Liver (tissue), 9 donors: ENCODE measurements around the gene KCNJ1. TPM values are rescaled to one million over a fixed set of nuclear protein-coding genes. Genes with fewer than 3 reads are reported as not detected.

Source experiments
- DNase-seq: peaks from one replicate; pipeline ENCODE4 v3.0.0-alpha.2; 2017; ENCODE audit warnings: low spot score
- H3K27ac ChIP-seq, 2 donors: one replicate each; pipeline ENCODE4 v1.7.0; 2013; ENCODE audit warnings: inconsistent platforms in 2 of 2, low read length in 2 of 2, control low read depth in 1 of 2, low read depth in 1 of 2, mild to moderate bottlenecking in 1 of 2
- H3K27me3 ChIP-seq, 4 donors: one replicate each; pipeline versions ENCODE4 v1.6.1 to v1.7.0; 2013; ENCODE audit warnings: low read length in 3 of 4, inconsistent platforms in 1 of 4, mild to moderate bottlenecking in 1 of 4, moderate library complexity in 1 of 4; ENCODE audit not compliant: control insufficient read depth in 4 of 4, insufficient read depth in 4 of 4
- H3K36me3 ChIP-seq, 4 donors: one replicate each; pipeline versions ENCODE4 v1.6.1 to v1.7.0; 2013; ENCODE audit warnings: low read length in 3 of 4, mild to moderate bottlenecking in 3 of 4, low read depth in 1 of 4, moderate library complexity in 1 of 4; ENCODE audit not compliant: control insufficient read depth in 4 of 4, insufficient read depth in 3 of 4
- H3K4me1 ChIP-seq, 4 donors: one replicate each; pipeline versions ENCODE4 v1.6.1 to v1.7.0; 2013; ENCODE audit warnings: low read length in 3 of 4, mild to moderate bottlenecking in 3 of 4, moderate library complexity in 1 of 4; ENCODE audit not compliant: control insufficient read depth in 4 of 4, insufficient read depth in 4 of 4
- H3K4me3 ChIP-seq, 3 donors: one replicate each; pipeline versions ENCODE4 v1.6.1 to v1.7.0; 2013; ENCODE audit warnings: low read length in 3 of 3, control low read depth in 1 of 3, low read depth in 1 of 3, mild to moderate bottlenecking in 1 of 3
- H3K9ac ChIP-seq, 2 donors: one replicate each; pipeline ENCODE4 v1.7.0; 2013; ENCODE audit warnings: low read length in 2 of 2, mild to moderate bottlenecking in 2 of 2, moderate library complexity in 2 of 2, control low read depth in 1 of 2, low read depth in 1 of 2
- H3K9me3 ChIP-seq, 4 donors: one replicate each; pipeline versions ENCODE4 v1.6.1 to v1.7.0; 2013; ENCODE audit warnings: low read length in 3 of 4; ENCODE audit not compliant: control insufficient read depth in 4 of 4
- ATF3 ChIP-seq: IDR thresholded peaks from 2 replicates; pipeline ENCODE4 v1.6.1; 2016; ENCODE audit warnings: antibody characterized with exemption
- CTCF ChIP-seq: fragments of 150-350 bp; IDR thresholded peaks from 2 replicates; pipeline ENCODE4 v1.5.1; 2017; ENCODE audit warnings: improper control_type of control experiment, low read depth, low read length; ENCODE audit not compliant: missing input control
- FOXA1 ChIP-seq: IDR thresholded peaks from 2 replicates; pipeline ENCODE4 v1.6.1; 2016; ENCODE audit warnings: antibody characterized with exemption
- FOXA2 ChIP-seq: IDR thresholded peaks from 2 replicates; pipeline ENCODE4 v1.6.1; 2016; ENCODE audit warnings: antibody characterized with exemption
- GABPA ChIP-seq, 2 donors: IDR thresholded peaks in 1 of 2; conservative IDR thresholded peaks in 1 of 2; 2 replicates each; pipeline ENCODE4 v1.6.1; 2016; ENCODE audit warnings: antibody characterized with exemption in 2 of 2, mild to moderate bottlenecking in 1 of 2, moderate library complexity in 1 of 2
- HNF4A ChIP-seq, 2 donors: conservative IDR thresholded peaks; 2 replicates each; pipeline ENCODE4 v1.6.1; 2016; ENCODE audit warnings: antibody characterized with exemption in 2 of 2, mild to moderate bottlenecking in 2 of 2
- HNF4G ChIP-seq: IDR thresholded peaks from 2 replicates; pipeline ENCODE4 v1.6.1; 2016; ENCODE audit warnings: antibody characterized with exemption
- JUND ChIP-seq, 2 donors: IDR thresholded peaks; 2 replicates each; pipeline ENCODE4 v1.6.1; 2016; ENCODE audit warnings: antibody characterized with exemption in 2 of 2
- MAX ChIP-seq: IDR thresholded peaks from 2 replicates; pipeline ENCODE4 v1.6.1; 2016; ENCODE audit warnings: antibody characterized with exemption
- NR2F2 ChIP-seq: IDR thresholded peaks from 2 replicates; pipeline ENCODE4 v1.6.1; 2016; ENCODE audit warnings: antibody characterized with exemption
- RAD21 ChIP-seq, 2 donors: IDR thresholded peaks; 2 replicates each; pipeline ENCODE4 v1.6.1; 2016; ENCODE audit warnings: antibody characterized with exemption in 2 of 2, mild to moderate bottlenecking in 2 of 2
- RXRA ChIP-seq, 2 donors: IDR thresholded peaks; 2 replicates each; pipeline ENCODE4 v1.6.1; 2017 to 2018; ENCODE audit warnings: antibody characterized with exemption in 2 of 2, mild to moderate bottlenecking in 1 of 2
- SP1 ChIP-seq: IDR thresholded peaks from 2 replicates; pipeline ENCODE4 v1.6.1; 2018; ENCODE audit warnings: antibody characterized with exemption, mild to moderate bottlenecking
- TAF1 ChIP-seq: conservative IDR thresholded peaks from 2 replicates; pipeline ENCODE4 v1.6.1; 2016; ENCODE audit warnings: antibody characterized with exemption, mild to moderate bottlenecking
- YY1 ChIP-seq: IDR thresholded peaks from 2 replicates; pipeline ENCODE4 v1.6.1; 2016; ENCODE audit warnings: antibody characterized with exemption, mild to moderate bottlenecking
- WGBS: extraction: QIAGEN DNeasy Blood & Tissue Kit; methylation state at CpG from one replicate; pipeline ENCODE4 v1.1.7; 2013; 5-methylcytosine and 5-hydroxymethylcytosine counted together
- polyA plus RNA-seq, 2 donors: library from polyadenylated mRNA; stranded (reverse) in 1 of 2; unstranded in 1 of 2; fragments of 200-250 nt in 1 of 2; fragments of >200 nt in 1 of 2; fragmentation: Nextera tagmentation in 1 of 2; extraction: Ambion mirVana in 1 of 2; gene quantifications; one replicate each; pipeline versions ENCODE4 v1.2.1 to v1.2.3, GENCODE V29; 2013 to 2015
- total RNA-seq, 2 donors: library from RNA; depleted of rRNA; stranded (reverse); fragments of >200 nt; gene quantifications; one replicate each; pipeline ENCODE4 v1.2.3, GENCODE V29; 2014
- TF ChIP-seq, protein P1 (sequence below): IDR thresholded peaks from 2 replicates; pipeline ENCODE4 v1.6.1; 2016; ENCODE audit warnings: antibody characterized with exemption
- TF ChIP-seq, protein P2 (sequence below): IDR thresholded peaks from 2 replicates; pipeline ENCODE4 v1.6.1; 2016; ENCODE audit warnings: antibody characterized with exemption, mild to moderate bottlenecking
- donor health status: healthy.
- donor health status: healthy.
- donor health status: healthy.
- donor health status: healthy.
- donor health status: healthy.

KCNJ1 gene
- total and polyA plus RNA-seq, 4 donors, result 0.14 to 0.23 TPM; not detected in 2

DNA sequence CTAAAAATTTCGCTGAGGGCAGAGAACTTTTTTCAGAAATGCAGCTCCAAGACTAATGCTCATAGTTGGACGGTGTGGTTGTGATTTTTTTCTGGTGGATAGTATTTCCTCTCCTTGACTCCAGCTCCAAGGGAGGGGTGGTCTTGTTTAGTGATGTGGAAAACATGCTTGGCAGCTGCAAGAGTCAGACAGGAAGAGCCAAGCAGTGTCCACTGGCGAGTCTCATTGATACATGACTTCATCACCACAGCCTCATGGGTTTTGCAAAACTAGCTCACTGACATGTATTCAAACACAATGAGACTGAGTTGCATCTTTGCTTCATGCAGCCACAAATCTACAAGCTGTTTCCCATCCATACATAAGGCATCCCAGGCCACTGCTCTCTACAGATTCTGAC, 7.3 kb upstream of the KCNJ1 start:
- no peaks in the 10 kb centered on the region for H3K9me3 ChIP-seq
- H3K27me3 ChIP-seq, result no peaks in the 10 kb centered on the region
- TF ChIP-seq, protein P1, sequence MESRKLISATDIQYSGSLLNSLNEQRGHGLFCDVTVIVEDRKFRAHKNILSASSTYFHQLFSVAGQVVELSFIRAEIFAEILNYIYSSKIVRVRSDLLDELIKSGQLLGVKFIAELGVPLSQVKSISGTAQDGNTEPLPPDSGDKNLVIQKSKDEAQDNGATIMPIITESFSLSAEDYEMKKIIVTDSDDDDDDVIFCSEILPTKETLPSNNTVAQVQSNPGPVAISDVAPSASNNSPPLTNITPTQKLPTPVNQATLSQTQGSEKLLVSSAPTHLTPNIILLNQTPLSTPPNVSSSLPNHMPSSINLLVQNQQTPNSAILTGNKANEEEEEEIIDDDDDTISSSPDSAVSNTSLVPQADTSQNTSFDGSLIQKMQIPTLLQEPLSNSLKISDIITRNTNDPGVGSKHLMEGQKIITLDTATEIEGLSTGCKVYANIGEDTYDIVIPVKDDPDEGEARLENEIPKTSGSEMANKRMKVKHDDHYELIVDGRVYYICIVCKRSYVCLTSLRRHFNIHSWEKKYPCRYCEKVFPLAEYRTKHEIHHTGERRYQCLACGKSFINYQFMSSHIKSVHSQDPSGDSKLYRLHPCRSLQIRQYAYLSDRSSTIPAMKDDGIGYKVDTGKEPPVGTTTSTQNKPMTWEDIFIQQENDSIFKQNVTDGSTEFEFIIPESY, result no peak
- no peak for TF ChIP-seq FOXA1
- no peak for TF ChIP-seq GABPA (IDR thresholded peaks at IDR 0.05 in 1 of 2, conservative IDR thresholded peaks at IDR 0.05 in 1 of 2)
- TF ChIP-seq SP1, result no peak
- TF ChIP-seq RAD21 (IDR thresholded peaks at IDR 0.05), result no peak
- 76% methylated on average over 3 of the region's 3 CpGs for WGBS
- no peak for DNase-seq
- no peak overlapping the region for H3K27ac ChIP-seq
- H3K4me1 ChIP-seq, result no peaks in the 10 kb centered on the region
- no peak overlapping the region for H3K9ac ChIP-seq
- no peak overlapping the region for H3K4me3 ChIP-seq
- no peaks in the 10 kb centered on the region for H3K36me3 ChIP-seq

DNA sequence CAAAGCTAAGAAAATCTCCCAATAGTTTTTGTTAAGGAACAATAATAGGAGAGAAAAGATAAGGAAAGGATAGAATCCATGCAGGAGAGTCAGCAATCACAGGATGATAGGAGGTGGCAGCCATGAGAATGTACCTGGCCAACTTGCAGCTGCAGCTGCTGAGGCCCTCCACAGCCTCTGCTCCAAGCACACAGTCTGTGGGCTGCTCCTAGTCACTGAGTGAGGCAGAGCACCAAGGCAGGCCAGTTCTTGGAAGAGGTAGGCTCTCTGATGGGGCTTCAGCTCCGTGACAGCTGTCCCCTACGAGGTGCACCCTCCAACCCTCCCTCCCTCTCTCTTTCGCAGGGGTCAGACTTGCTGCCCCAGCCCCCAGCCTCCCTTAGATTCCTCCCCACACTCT, 5.5 kb upstream of the KCNJ1 start:
- DNase-seq, result no peak
- TF ChIP-seq, protein P1, result no peak
- TF ChIP-seq GABPA (IDR thresholded peaks at IDR 0.05 in 1 of 2, conservative IDR thresholded peaks at IDR 0.05 in 1 of 2) (no peak), HNF4A (conservative IDR thresholded peaks at IDR 0.05) (no peak), ATF3 (no peak), FOXA2 (no peak), CTCF (no peak), RXRA (IDR thresholded peaks at IDR 0.05) (no peak), FOXA1 (no peak), NR2F2 (no peak), SP1 (no peak), JUND (IDR thresholded peaks at IDR 0.05) (no peak), HNF4G (no peak), TAF1 (no peak), YY1 (no peak), MAX (no peak), RAD21 (IDR thresholded peaks at IDR 0.05) (no peak)
- TF ChIP-seq, protein P2, sequence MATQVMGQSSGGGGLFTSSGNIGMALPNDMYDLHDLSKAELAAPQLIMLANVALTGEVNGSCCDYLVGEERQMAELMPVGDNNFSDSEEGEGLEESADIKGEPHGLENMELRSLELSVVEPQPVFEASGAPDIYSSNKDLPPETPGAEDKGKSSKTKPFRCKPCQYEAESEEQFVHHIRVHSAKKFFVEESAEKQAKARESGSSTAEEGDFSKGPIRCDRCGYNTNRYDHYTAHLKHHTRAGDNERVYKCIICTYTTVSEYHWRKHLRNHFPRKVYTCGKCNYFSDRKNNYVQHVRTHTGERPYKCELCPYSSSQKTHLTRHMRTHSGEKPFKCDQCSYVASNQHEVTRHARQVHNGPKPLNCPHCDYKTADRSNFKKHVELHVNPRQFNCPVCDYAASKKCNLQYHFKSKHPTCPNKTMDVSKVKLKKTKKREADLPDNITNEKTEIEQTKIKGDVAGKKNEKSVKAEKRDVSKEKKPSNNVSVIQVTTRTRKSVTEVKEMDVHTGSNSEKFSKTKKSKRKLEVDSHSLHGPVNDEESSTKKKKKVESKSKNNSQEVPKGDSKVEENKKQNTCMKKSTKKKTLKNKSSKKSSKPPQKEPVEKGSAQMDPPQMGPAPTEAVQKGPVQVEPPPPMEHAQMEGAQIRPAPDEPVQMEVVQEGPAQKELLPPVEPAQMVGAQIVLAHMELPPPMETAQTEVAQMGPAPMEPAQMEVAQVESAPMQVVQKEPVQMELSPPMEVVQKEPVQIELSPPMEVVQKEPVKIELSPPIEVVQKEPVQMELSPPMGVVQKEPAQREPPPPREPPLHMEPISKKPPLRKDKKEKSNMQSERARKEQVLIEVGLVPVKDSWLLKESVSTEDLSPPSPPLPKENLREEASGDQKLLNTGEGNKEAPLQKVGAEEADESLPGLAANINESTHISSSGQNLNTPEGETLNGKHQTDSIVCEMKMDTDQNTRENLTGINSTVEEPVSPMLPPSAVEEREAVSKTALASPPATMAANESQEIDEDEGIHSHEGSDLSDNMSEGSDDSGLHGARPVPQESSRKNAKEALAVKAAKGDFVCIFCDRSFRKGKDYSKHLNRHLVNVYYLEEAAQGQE, result no peak
- 69% methylated on average over 3 of the region's 3 CpGs for WGBS
- Histone ChIP-seq H3K9ac (no peak overlapping the region), H3K4me1 (no peaks in the 10 kb centered on the region), H3K27ac (no peak overlapping the region), H3K9me3 (no peaks in the 10 kb centered on the region), H3K4me3 (no peak overlapping the region), H3K36me3 (no peaks in the 10 kb centered on the region), H3K27me3 (no peaks in the 10 kb centered on the region)
